Fibroblast of the aortic adventitia (primary cell): Measurements from ENCODE around the gene NUP43. TPM values are rescaled to one million over a fixed set of nuclear protein-coding genes. Genes with fewer than 3 reads are reported as not detected.

Experiments used
- DNase-seq: peaks from one replicate; pipeline ENCODE4 v3.0.0-alpha.2; 2010; ENCODE audit warnings: low read depth
- H3K4me3 ChIP-seq: 2 replicates; pipeline ENCODE4 v1.5.1; 2011; ENCODE audit warnings: low read depth, mild to moderate bottlenecking, control low read depth, low read length, moderate library complexity
- CTCF ChIP-seq: IDR thresholded peaks from 2 replicates; pipeline ENCODE4 v1.5.1; 2011; ENCODE audit warnings: mild to moderate bottlenecking, low read length, control low read depth, inconsistent platforms; ENCODE audit not compliant: insufficient read depth
- total RNA-seq: library from RNA; depleted of rRNA; stranded (reverse); fragments of >200 nt; gene quantifications from 2 replicates; pipeline ENCODE4 v1.2.3, GENCODE V29; 2012; ENCODE audit warnings: low replicate concordance

Gene NUP43
- total RNA-seq, 1 donor: 45.6 TPM

DNA sequence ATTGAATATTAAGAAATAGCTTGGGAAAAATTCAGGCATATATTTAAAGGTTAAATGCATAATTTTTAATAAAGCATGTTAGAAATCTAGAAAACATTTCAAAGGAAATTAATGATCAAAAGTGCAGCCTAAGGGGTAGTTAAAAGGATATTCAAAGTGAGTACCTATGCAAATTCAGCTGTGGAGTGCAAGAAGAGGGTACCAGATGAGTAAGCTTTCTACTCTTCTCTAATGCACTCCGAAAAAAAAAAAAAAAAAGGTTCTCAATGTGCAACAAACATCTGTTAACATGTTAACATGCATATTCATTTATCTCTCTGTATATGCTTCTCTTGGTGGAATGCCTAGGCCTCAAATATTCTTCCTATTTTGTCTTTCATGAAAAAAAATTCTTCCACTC lies 65.8 kb downstream of the NUP43 start:
- no peak for TF ChIP-seq CTCF
- no peak for DNase-seq
- no peak overlapping the region for H3K4me3 ChIP-seq

Other genes with a start within 250 kb of the NUP43 start
- 36.1 and 46.0 TPM in 2 replicates for gene PPIL4, start 200.5 kb downstream of the NUP43 start, total RNA-seq
- 63.4 and 87.9 TPM in 2 replicates for gene GINM1, start 180.2 kb downstream of the NUP43 start, total RNA-seq
- gene KATNA1, start 97.8 kb downstream of the NUP43 start, total RNA-seq: 26.7 and 32.3 TPM in 2 replicates
- 10.1 and 33.4 TPM in 2 replicates for gene LATS1, start 28.4 kb downstream of the NUP43 start, total RNA-seq
- gene PCMT1, start 3.2 kb upstream of the NUP43 start, total RNA-seq: 44.1 and 117 TPM in 2 replicates
- 20.0 and 74.1 TPM in 2 replicates for gene LRP11, start 117.8 kb upstream of the NUP43 start, total RNA-seq
- gene RAET1E, start 151.6 kb upstream of the NUP43 start, total RNA-seq: 0.63 TPM in 1 of 2 replicates, not detected in the other
- 0.82 and 4.6 TPM in 2 replicates for gene RAET1G, start 176.6 kb upstream of the NUP43 start, total RNA-seq
- gene ULBP2, start 195.5 kb upstream of the NUP43 start, total RNA-seq: 2.5 and 3.3 TPM in 2 replicates
- gene ULBP1, start 217.4 kb upstream of the NUP43 start, total RNA-seq: 0.65 and 1.7 TPM in 2 replicates